ENCODE measurements around the gene FOXP4.

Gene FOXP4

DNA sequence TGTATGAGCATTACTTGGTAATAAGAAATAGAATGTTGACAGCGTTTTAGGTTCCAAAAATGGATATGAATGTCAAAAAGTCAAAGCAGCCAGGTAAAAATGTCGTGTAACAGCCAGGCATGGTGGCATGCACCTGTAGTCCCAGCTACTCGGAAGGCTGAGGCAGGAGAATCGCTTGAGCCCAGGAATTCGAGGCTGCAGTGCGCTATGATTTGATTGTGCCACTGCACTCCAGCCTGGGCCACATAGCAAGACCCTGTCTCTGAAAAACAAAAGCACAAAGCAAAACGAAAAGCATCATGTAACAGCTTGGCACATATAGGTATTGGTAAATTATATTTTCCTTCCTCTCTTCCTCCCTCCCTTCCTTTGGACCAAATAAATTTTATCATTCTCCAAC is 16.2 kb upstream of the FOXP4 start:
- DNase-seq (ENCODE audit: low spot score), result no peak
- TF ChIP-seq, protein P1, sequence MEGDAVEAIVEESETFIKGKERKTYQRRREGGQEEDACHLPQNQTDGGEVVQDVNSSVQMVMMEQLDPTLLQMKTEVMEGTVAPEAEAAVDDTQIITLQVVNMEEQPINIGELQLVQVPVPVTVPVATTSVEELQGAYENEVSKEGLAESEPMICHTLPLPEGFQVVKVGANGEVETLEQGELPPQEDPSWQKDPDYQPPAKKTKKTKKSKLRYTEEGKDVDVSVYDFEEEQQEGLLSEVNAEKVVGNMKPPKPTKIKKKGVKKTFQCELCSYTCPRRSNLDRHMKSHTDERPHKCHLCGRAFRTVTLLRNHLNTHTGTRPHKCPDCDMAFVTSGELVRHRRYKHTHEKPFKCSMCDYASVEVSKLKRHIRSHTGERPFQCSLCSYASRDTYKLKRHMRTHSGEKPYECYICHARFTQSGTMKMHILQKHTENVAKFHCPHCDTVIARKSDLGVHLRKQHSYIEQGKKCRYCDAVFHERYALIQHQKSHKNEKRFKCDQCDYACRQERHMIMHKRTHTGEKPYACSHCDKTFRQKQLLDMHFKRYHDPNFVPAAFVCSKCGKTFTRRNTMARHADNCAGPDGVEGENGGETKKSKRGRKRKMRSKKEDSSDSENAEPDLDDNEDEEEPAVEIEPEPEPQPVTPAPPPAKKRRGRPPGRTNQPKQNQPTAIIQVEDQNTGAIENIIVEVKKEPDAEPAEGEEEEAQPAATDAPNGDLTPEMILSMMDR (IDR thresholded peaks at IDR 0.05; ENCODE audit: borderline replicate concordance, control extremely low read depth, extremely low read depth, insufficient read depth, missing control alignments), result no peak
- in situ Hi-C loops (cut with MboI; ENCODE audit: low sequenced_read_pairs, unreplicated experiment), result no loop called here

DNA sequence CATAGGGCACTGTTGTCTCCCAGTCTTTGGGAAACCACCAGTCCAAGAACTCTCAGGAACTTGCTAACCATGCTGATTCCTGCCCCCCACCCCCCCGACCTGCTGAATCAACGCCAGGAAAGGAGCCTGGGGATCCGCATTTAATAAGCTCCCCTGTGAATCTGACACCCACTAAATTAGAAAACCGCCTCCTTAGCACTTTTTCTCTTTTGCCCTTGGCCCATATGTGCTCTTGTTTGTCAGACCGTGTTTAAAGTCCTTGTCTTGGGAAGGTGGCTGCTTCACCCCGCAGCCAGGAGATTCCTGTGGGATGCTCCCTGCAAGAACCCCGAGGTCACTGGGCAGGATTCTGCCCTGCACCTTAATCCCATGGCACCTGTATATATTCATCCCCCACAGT is 15.7 kb upstream of the FOXP4 start:
- TF ChIP-seq, protein P1 (IDR thresholded peaks at IDR 0.05; ENCODE audit: borderline replicate concordance, control extremely low read depth, extremely low read depth, insufficient read depth, missing control alignments), result no peak
- in situ Hi-C loops (cut with MboI; ENCODE audit: low sequenced_read_pairs, unreplicated experiment), result no loop called here
- DNase-seq (ENCODE audit: low spot score), result no peak

DNA sequence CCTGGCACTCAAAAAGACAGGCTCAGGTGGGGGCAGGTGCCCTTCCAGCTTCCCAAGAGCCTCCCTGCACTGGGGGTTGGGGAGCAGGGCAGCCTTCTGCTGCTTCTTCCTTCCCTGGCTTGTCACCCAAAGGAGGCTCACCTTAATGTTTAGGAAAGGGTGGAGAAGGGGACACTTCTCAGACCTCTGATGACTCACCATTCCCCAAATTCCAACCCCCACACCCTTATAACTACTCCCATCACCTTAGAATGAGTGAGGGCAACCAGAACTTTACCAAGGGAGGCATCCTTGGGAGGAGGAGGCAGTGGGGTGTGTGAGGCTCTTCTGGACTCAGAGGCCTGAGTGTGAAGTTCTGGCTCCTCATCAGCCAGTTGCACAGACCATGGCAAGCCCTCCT is 15.2 kb upstream of the FOXP4 start:
- TF ChIP-seq, protein P1 (IDR thresholded peaks at IDR 0.05; ENCODE audit: borderline replicate concordance, control extremely low read depth, extremely low read depth, insufficient read depth, missing control alignments), result no peak
- in situ Hi-C loops (cut with MboI; ENCODE audit: low sequenced_read_pairs, unreplicated experiment), result no loop called here
- DNase-seq (ENCODE audit: low spot score), result no peak

DNA sequence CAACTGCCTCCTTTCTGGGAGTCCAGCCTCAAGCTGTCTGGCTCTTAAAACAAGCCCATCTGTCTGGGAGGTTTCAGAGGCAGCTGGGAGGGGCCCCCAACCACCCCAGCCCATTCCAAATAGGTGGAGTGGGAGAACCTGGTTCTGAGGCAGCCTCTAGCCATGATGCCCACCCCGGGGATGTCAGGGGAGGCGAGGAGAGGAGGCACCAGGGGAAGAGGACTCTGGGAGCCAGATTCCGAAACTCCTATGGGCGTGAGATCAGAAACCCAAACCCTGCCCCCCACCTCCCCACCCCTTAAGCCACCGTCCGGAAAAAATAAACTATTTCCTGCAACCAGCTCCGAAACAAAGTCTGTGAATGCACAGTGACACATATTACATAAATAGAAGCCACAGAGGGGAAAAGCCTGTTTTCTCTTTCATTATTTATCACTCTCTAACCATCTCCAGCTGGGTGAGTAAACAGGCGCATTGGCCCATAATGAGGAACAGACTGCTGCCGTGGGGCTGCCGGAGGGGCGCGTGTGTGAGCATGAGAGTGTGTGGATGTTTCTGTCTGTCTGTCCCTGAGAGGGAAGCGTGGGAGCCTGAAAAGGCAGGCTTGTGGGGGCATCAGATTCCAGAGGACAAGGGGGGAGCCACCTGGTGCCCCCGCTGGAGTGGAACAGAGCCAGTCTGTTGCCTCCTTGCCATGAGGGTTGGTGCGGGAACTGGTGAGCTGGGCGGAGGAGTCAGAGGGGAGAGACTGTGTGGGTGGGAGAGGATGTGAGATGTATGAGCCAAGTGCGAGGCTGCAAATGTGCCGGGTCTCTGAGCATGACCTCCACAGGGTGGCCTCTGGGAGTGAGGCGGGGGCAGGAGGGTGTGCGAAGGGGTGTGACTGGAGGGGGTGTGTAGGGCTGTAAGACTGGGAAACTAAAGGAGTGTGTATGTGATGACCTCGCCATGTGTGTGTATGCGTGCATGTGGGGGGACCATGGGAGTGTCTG is 14.3 kb upstream of the FOXP4 start:
- peak; percentile 89 for DNase-seq (ENCODE audit: low spot score)
- TF ChIP-seq, protein P1 (IDR thresholded peaks at IDR 0.05; ENCODE audit: borderline replicate concordance, control extremely low read depth, extremely low read depth, insufficient read depth, missing control alignments), result no peak
- in situ Hi-C loops (cut with MboI; ENCODE audit: low sequenced_read_pairs, unreplicated experiment), result no loop called here

DNA sequence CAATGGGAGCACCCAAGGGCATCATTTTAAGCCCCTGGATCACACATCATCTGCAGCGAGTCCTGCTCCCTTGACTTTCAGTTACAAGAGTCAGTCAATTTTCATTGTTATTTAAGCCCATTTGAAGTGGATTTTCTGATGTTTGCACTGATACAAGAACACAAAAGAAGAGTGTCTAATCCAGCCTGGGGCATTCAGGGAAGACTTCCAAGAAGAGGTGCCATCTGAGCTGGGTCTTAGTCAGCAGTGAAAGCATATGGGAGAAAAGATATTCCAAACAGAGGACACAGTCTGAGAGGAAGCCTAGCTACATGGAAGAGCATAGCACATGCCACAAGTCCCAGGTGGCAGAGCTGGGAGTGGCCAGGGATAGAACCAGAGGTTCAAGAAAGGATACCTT is 10.4 kb upstream of the FOXP4 start:
- DNase-seq (ENCODE audit: low spot score), result no peak
- in situ Hi-C loops (cut with MboI; ENCODE audit: low sequenced_read_pairs, unreplicated experiment), result no loop called here
- TF ChIP-seq, protein P1 (IDR thresholded peaks at IDR 0.05; ENCODE audit: borderline replicate concordance, control extremely low read depth, extremely low read depth, insufficient read depth, missing control alignments), result no peak

DNA sequence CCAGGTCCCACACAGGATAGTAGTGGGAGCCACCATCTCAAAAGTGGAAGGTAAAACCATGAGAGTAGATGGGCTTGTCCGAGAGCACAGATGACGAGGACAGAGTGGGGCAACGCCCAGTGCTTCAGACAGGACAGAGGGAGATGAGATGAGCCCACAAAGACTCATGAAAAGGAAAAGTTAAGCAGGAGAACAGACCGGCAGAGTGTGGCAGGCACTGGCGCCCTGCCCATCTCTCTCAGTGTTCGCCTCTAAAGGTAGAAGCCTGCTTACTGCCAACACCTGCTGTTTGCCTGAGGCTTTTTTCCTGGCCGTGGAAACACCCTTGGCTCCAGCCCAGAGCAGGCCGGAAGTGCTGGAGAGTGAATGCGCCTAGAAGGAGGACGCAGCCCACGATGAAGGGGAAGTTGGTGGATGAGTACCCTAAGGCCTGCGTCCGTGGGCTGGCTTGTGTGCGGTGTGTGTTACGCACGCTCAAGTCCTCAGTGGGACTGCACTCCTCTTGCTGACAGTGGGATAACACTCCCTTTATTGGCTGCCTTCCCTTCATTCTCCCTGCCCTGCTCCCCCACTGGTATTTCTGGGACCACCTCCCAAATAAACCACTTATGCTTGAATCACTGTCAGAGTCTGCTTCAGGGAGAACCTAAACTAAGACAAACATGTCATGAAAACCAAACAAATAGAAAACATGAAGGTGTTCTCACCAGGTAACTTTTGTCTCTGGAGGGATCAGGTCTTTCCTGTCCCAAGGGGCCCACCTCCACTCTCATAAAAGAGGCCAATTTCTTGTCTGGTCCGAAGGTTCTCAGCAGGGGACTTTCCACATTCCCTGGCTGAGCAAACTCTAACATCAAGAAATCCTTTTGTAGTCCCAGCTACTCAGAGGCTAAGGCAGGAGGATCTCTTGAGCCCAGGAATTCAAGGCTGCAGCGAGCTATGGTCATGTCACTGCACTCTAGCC is 9.1 kb upstream of the FOXP4 start:
- no peak for DNase-seq (ENCODE audit: low spot score)
- TF ChIP-seq, protein P1 (IDR thresholded peaks at IDR 0.05; ENCODE audit: borderline replicate concordance, control extremely low read depth, extremely low read depth, insufficient read depth, missing control alignments), result no peak
- in situ Hi-C loops (cut with MboI; ENCODE audit: low sequenced_read_pairs, unreplicated experiment), result no loop called here
